T-cell (primary cell): Measurements from ENCODE around the gene RRBP1. TPM values are rescaled to one million over a fixed set of nuclear protein-coding genes. Genes with fewer than 3 reads are reported as not detected.
A peak's percentile ranks its signal among the peaks of the same experiment; 100 is the strongest.

Source experiments
- ATAC-seq, 4 experiments: fragments of 200-7000 bp in 3 of 4; fragments of 150-1000 bp in 1 of 4; cut with Tn5 transposase; replicated peaks in 1 of 4; 1 replicate in 3 of 4; 2 replicates in 1 of 4; pipeline ENCODE4 v1.10.0; 2021; ENCODE audit warnings: moderate library complexity in 3 of 4, mild to moderate bottlenecking in 2 of 4, moderate number of reproducible peaks in 1 of 4
- CTCF ChIA-PET, 2 donors: fragments of 300-600 bp; sonication (Branson Sonifier 250); formaldehyde crosslinking; loops; one replicate each; lab custom pipeline; 2022; ENCODE audit warnings: antibody characterized with exemption in 2 of 2; lab: Charles Lee
- POLR2A ChIA-PET, 2 donors: fragments of 300-600 bp; sonication (Branson Sonifier 250); formaldehyde crosslinking; loops; one replicate each; lab custom pipeline; 2022; ENCODE audit warnings: antibody characterized with exemption in 2 of 2; lab: Charles Lee
- DNase-seq, 35 experiments: peaks; one replicate each; pipeline versions ENCODE4 v3.0.0 to v3.0.0-alpha.2; 2013 to 2023
- H3K27ac ChIP-seq: one replicate; pipeline ENCODE4 v1.5.1; 2013; ENCODE audit warnings: low read length
- H3K27me3 ChIP-seq, 2 experiments: replicated peaks in 1 of 2; 1 replicate in 1 of 2; 2 replicates in 1 of 2; pipeline versions ENCODE4 v1.6.1 to v1.7.0; 2013; ENCODE audit warnings: low read length in 1 of 2, mixed read lengths in 1 of 2; ENCODE audit not compliant: control insufficient read depth in 2 of 2, insufficient read depth in 2 of 2; ENCODE audit errors: extremely low read depth in 1 of 2
- H3K36me3 ChIP-seq, 2 donors: 1 replicate in 1 of 2; 2 replicates in 1 of 2; pipeline versions ENCODE4 v1.6.1 to v1.7.0; 2013; ENCODE audit warnings: low read length in 1 of 2; ENCODE audit not compliant: control insufficient read depth in 2 of 2, insufficient read depth in 1 of 2; ENCODE audit errors: extremely low read depth in 1 of 2
- H3K4me1 ChIP-seq, 2 experiments: 1 replicate in 1 of 2; 2 replicates in 1 of 2; pipeline versions ENCODE4 v1.6.1 to v1.7.0; 2013; ENCODE audit warnings: low read length in 2 of 2, mixed read lengths in 1 of 2; ENCODE audit not compliant: insufficient read depth in 2 of 2, control insufficient read depth in 1 of 2; ENCODE audit errors: extremely low read depth in 1 of 2
- H3K4me3 ChIP-seq, 2 donors: 1 replicate in 1 of 2; 2 replicates in 1 of 2; pipeline versions ENCODE4 v1.5.1 to v1.7.0; 2013; ENCODE audit warnings: mild to moderate bottlenecking in 2 of 2, low read length in 1 of 2, moderate library complexity in 1 of 2; ENCODE audit not compliant: control insufficient read depth in 1 of 2; ENCODE audit errors: extremely low read depth in 1 of 2
- H3K9me3 ChIP-seq: 2 replicates; pipeline ENCODE4 v1.7.0; 2013
- H3K27ac Mint-ChIP-seq, 2 donors: one replicate each; pipeline ENCODE4 v1.8.0; 2020 to 2021; ENCODE audit warnings: mild to moderate bottlenecking in 2 of 2, mixed read lengths in 2 of 2
- H3K27me3 Mint-ChIP-seq, 2 donors: one replicate each; pipeline ENCODE4 v1.8.0; 2021 to 2022; ENCODE audit warnings: mixed read lengths in 2 of 2
- H3K36me3 Mint-ChIP-seq: one replicate; pipeline ENCODE4 v1.8.0; 2021; ENCODE audit warnings: mixed read lengths
- H3K4me1 Mint-ChIP-seq, 3 donors: one replicate each; pipeline ENCODE4 v1.8.0; 2020 to 2022; ENCODE audit warnings: mixed read lengths in 3 of 3, mild to moderate bottlenecking in 1 of 3
- H3K4me3 Mint-ChIP-seq, 3 donors: one replicate each; pipeline ENCODE4 v1.8.0; 2020 to 2022; ENCODE audit warnings: mild to moderate bottlenecking in 3 of 3, mixed read lengths in 3 of 3, moderate library complexity in 3 of 3
- H3K9me3 Mint-ChIP-seq, 3 donors: one replicate each; pipeline ENCODE4 v1.8.0; 2020 to 2022; ENCODE audit warnings: mixed read lengths in 3 of 3
- WGBS: methylation state at CpG from one replicate; pipeline ENCODE4 v1.1.5; 2013; ENCODE audit warnings: missing lambda C conversion rate; ENCODE audit not compliant: insufficient coverage; 5-methylcytosine and 5-hydroxymethylcytosine counted together
- total RNA-seq, 35 experiments: library from RNA in 6 of 35; stranded (reverse) in 6 of 35; fragments of 120-200 nt in 1 of 35; gene quantifications; one replicate each; pipeline versions ENCODE4 v1.2.1 to v1.2.4 and lab custom pipeline; 2013 to 2026

The RRBP1 gene
- 10 to 100 TPM; 26.3 to 32.4 (median 30.1) TPM for total RNA-seq
- total RNA-seq (2013) = 20.1 TPM
- total RNA-seq (lab: John Stamatoyannopoulos, UW) = 22.3 to 124 (median 64.3) reads per million in 29 experiments

GRCh38 chr20:17682103-17682888 lies at the start of gene RRBP1:
TSS of gene RRBP1 (minus strand) at chr20:17682242. CDS start at chr20:17660507, 21,735 bp downstream.
- H3K36me3 Mint-ChIP-seq = no peaks in the 10 kb centered on the region
- H3K4me3 Mint-ChIP-seq = peak within 1 kb of the TSS; percentile 83 to 86 (median 85)
- ChIA-PET POLR2A (interaction anchor here (0.6 to 0.9 kb wide), 7 partner anchors 18 to 825 kb away, joined by 3 to 5 read pairs (median 5); partner anchors contain the start of genes DSTN (in 1 of the 2) and SEC23B (in 1 of the 2)), CTCF (interaction anchor here (0.5 to 2.2 kb wide), 41 partner anchors 9 to 784 kb away, joined by 3 to 19 read pairs (median 4); partner anchors contain the start of genes BANF2 (in 1 of the 2), DSTN (in 1 of the 2), DZANK1 (in 1 of the 2) and KAT14 (in 1 of the 2))
- H3K27me3 Mint-ChIP-seq = peaks cover 23 to 35% of the 10 kb centered on the region in 2 donors
- peaks cover 17 to 26% (median 24%) of the 10 kb centered on the region in 3 donors for H3K4me1 Mint-ChIP-seq
- Histone ChIP-seq H3K4me1 (peaks cover 3 to 22% of the 10 kb centered on the region in 2 experiments), H3K27ac (peak within 1 kb of the TSS; percentile 54), H3K27me3 (peaks cover 0 to 22% of the 10 kb centered on the region in 2 experiments), H3K36me3 (peaks cover 0 to 4% of the 10 kb centered on the region in 2 donors), H3K4me3 (peak within 1 kb of the TSS; percentile 67 to 73), H3K9me3 (no peaks in the 10 kb centered on the region)
- under 1% methylated on average over 60 of the region's 79 CpGs for WGBS
- no peaks in the 10 kb centered on the region for H3K9me3 Mint-ChIP-seq
- peak within 1 kb of the TSS; percentile 75 to 86 for H3K27ac Mint-ChIP-seq
- ATAC-seq (peak; percentile 92 to 93 (median 93)), DNase-seq (peak; percentile 91 to 97 (median 95))

GRCh38 chr20:17731233-17731632 lies 49.2 kb upstream of the RRBP1 start:
- no peak overlapping the region for H3K27ac ChIP-seq
- H3K36me3 Mint-ChIP-seq = no peaks in the 10 kb centered on the region
- ATAC-seq = no peak
- H3K36me3 ChIP-seq = no peaks in the 10 kb centered on the region
- peaks cover 4 to 13% of the 10 kb centered on the region in 2 donors for H3K27me3 Mint-ChIP-seq
- no peak overlapping the region for H3K4me3 Mint-ChIP-seq
- peaks cover 2% of the 10 kb centered on the region in 3 donors for H3K9me3 Mint-ChIP-seq
- peaks cover 0 to 37% of the 10 kb centered on the region in 2 experiments for H3K27me3 ChIP-seq
- 96% methylated on average over 5 of the region's 5 CpGs for WGBS
- no peak overlapping the region for H3K27ac Mint-ChIP-seq
- ChIA-PET CTCF (no interaction called here), POLR2A (no interaction called here)
- no peaks in the 10 kb centered on the region for H3K4me1 ChIP-seq
- no peaks in the 10 kb centered on the region for H3K4me1 Mint-ChIP-seq
- no peak for DNase-seq
- no peak overlapping the region for H3K4me3 ChIP-seq
- no peaks in the 10 kb centered on the region for H3K9me3 ChIP-seq

GRCh38 chr20:17730071-17730470 lies 48.0 kb upstream of the RRBP1 start:
- no peak for ATAC-seq
- peaks cover 4 to 13% of the 10 kb centered on the region in 2 donors for H3K27me3 Mint-ChIP-seq
- WGBS = 85% methylated on average over 3 of the region's 10 CpGs
- no peaks in the 10 kb centered on the region for H3K9me3 Mint-ChIP-seq
- H3K4me3 ChIP-seq = no peak overlapping the region
- no peaks in the 10 kb centered on the region for H3K4me1 ChIP-seq
- no peak overlapping the region for H3K27ac Mint-ChIP-seq
- no peaks in the 10 kb centered on the region for H3K36me3 Mint-ChIP-seq
- no peaks in the 10 kb centered on the region for H3K4me1 Mint-ChIP-seq
- ChIA-PET CTCF (no interaction called here), POLR2A (no interaction called here)
- peaks cover 0 to 37% of the 10 kb centered on the region in 2 experiments for H3K27me3 ChIP-seq
- no peak overlapping the region for H3K4me3 Mint-ChIP-seq
- H3K36me3 ChIP-seq = no peaks in the 10 kb centered on the region
- no peaks in the 10 kb centered on the region for H3K9me3 ChIP-seq
- H3K27ac ChIP-seq = no peak overlapping the region
- no peak for DNase-seq

GRCh38 chr20:17728074-17728473 lies 46.0 kb upstream of the RRBP1 start:
- H3K4me3 ChIP-seq = no peak overlapping the region
- ATAC-seq (no peak), DNase-seq (no peak)
- H3K27ac Mint-ChIP-seq = no peak overlapping the region
- H3K27me3 Mint-ChIP-seq = peaks cover 13 to 17% of the 10 kb centered on the region in 2 donors
- H3K36me3 ChIP-seq = no peaks in the 10 kb centered on the region
- ChIA-PET CTCF (no interaction called here), POLR2A (no interaction called here)
- H3K27ac ChIP-seq = no peak overlapping the region
- H3K4me3 Mint-ChIP-seq = no peak overlapping the region
- H3K9me3 Mint-ChIP-seq = no peaks in the 10 kb centered on the region
- no peaks in the 10 kb centered on the region for H3K4me1 Mint-ChIP-seq
- no peaks in the 10 kb centered on the region for H3K4me1 ChIP-seq
- H3K9me3 ChIP-seq = no peaks in the 10 kb centered on the region
- H3K36me3 Mint-ChIP-seq = no peaks in the 10 kb centered on the region
- WGBS = 78% methylated on average over 6 of the region's 12 CpGs
- H3K27me3 ChIP-seq = peaks cover 0 to 36% of the 10 kb centered on the region in 2 experiments

- H3K27ac Mint-ChIP-seq = no peak overlapping the region
- H3K4me1 ChIP-seq = no peaks in the 10 kb centered on the region
- no peak for ATAC-seq
These were observed 45.3 kb upstream of the RRBP1 start for GRCh38 chr20:17727351-17727750.

GRCh38 chr20:17726902-17727301 lies 44.9 kb upstream of the RRBP1 start:
- no peaks in the 10 kb centered on the region for H3K36me3 Mint-ChIP-seq
- WGBS = 65% methylated on average over 3 of the region's 4 CpGs
- ATAC-seq (no peak), DNase-seq (no peak)
- H3K4me3 Mint-ChIP-seq = no peak overlapping the region
- H3K27ac Mint-ChIP-seq = no peak overlapping the region
- Histone ChIP-seq H3K4me1 (no peaks in the 10 kb centered on the region), H3K27me3 (peaks cover 0 to 34% of the 10 kb centered on the region in 2 experiments), H3K36me3 (no peaks in the 10 kb centered on the region), H3K9me3 (no peaks in the 10 kb centered on the region), H3K27ac (no peak overlapping the region), H3K4me3 (no peak overlapping the region)
- peaks cover 20 to 24% of the 10 kb centered on the region in 2 donors for H3K27me3 Mint-ChIP-seq
- no peaks in the 10 kb centered on the region for H3K4me1 Mint-ChIP-seq
- POLR2A ChIA-PET = no interaction called here
- CTCF ChIA-PET = no interaction called here
- no peaks in the 10 kb centered on the region for H3K9me3 Mint-ChIP-seq

More at GRCh38 chr20:17727351-17727750, 45.3 kb upstream of the RRBP1 start:
- POLR2A ChIA-PET = no interaction called here
- no peaks in the 10 kb centered on the region for H3K36me3 ChIP-seq
- no peak overlapping the region for H3K4me3 ChIP-seq
- Mint-ChIP-seq H3K9me3 (no peaks in the 10 kb centered on the region), H3K4me1 (no peaks in the 10 kb centered on the region), H3K27me3 (peaks cover 20 to 22% of the 10 kb centered on the region in 2 donors), H3K36me3 (no peaks in the 10 kb centered on the region), H3K4me3 (no peak overlapping the region)
- DNase-seq = no peak
- peaks cover 0 to 34% of the 10 kb centered on the region in 2 experiments for H3K27me3 ChIP-seq
- no peak overlapping the region for H3K27ac ChIP-seq
- WGBS = 96% methylated on average over 7 of the region's 10 CpGs
- no peaks in the 10 kb centered on the region for H3K9me3 ChIP-seq
- CTCF ChIA-PET = no interaction called here
